HG03066 (cell line): Measurements from ENCODE around the gene PPA2.
A peak's percentile ranks its signal among the peaks of the same experiment; 100 is the strongest.
"Not testable (repeated sequence)": the region's sequence is repeated elsewhere in the genome, so short reads cannot be mapped to it uniquely, and the experiment has no call there.

Experiments used
- ATAC-seq: cut with Tn5 transposase; IDR thresholded peaks from one replicate; pipeline ENCODE4 v1.9.1; 2021; ENCODE audit warnings: low read depth; ENCODE audit not compliant: unreplicated experiment

The PPA2 gene

DNA sequence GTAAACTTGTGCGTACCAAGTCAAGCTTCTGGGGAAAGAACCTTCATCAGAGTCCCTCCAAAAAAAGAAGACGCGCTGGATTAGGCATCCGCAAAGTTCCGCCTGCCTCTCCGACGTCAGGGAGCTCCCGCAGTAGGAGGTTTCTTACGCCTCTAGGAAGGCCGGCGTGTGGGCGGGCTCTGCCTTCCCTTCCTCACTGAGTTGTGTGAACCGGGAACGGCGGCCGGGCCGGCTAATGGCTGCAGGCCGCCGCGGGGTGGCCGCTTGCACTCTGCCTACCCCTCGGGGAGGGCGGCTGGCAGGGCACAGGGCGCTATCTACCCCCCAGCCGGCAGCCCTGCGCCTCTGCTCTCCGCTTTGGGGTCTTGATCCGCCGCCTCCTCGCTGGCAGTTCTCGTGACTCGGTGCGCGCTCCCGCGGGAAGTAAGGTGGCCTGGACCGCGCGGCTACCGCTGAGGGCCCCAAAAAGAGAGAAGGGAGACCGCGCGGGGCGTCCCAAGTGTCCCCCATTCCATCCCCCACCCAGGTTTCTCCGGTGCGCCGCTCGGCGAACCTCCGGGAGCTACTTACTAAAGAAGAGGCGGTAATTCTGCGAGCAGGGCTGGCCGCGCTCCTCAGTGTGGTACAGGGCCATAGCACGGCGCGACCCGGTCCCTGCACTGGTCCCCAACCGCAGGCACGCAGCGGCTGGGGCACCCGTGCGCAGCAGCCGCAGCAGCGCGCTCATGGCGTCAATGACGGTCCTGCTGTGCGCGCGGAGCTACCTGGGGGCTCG, at the start of gene PPA2:
Gene PPA2 (minus strand): TSS at position 739 of the 775 bp plus-strand sequence. CDS start 12 bp downstream, at position 727.
- peak; percentile 76 for ATAC-seq

DNA sequence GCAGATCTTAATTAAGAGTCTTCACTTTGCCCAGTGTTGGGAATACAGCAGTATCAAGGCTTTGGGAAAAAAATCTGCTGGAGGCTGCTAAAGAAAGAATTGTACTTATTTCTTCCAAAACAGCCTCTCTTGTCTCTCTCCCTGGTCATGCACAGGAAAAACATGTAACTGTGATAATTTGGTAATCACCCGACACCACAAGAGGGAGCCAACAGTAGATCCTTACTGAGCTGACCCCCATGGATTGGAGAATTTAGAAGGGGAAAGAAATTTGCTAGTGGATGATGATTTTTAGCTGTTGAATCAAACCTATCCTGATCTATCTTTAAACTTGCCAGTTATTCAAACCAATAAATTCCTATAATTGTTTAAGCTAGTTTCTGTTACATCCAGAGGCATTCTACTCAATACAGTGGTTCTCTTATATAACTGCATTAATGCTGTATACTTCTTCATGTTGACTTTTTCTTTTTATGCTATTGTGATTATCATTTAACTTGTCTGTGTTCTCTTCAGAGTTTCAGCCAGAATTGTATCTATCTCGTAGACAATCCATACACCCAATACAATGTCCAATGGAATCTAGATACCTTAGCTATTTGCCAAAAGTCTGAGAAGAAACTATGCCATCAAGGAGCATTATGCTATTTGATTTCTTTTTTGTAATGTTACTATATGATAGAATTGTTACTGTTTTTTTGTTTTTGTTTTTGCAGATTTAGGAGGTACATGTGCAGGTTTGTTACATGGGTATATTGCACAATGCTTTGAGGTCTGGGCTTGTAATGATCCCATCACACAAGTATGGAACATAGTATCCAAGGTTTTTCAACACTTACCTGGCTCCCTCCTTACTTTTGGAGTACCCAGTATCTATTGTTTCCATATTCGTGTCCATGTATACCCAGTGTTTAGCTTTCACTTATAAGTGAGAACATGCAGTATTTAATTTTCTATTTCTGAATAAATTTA, 47.2 kb upstream of the PPA2 start:
- peak; percentile 84 for ATAC-seq

DNA sequence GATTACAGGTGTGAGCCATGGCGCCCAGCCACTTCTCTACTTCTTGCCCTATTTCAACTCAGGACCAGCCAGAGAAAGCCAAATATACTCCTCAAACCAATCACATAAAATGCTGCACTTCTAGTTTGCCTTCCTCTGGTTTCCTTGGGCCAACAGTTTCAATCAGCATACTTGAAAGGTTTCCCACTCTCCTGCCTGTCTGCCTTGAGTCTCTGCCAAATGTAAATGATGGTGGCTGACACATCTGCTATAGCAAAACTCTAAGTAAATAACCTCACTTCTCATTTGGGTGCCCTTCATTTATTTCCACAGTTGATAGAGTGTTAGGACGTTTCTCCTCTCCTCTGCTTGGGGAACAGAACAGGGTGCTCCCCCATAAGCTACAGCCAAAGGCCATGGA, 36.4 kb upstream of the PPA2 start:
- ATAC-seq = no peak

- no peak for ATAC-seq
Observed at GRCh38 chr4:105509714-105510113, 35.9 kb upstream of the PPA2 start.

GRCh38 chr4:105509291-105509690, 35.4 kb upstream of the PPA2 start:
- peak; percentile 95 for ATAC-seq

DNA sequence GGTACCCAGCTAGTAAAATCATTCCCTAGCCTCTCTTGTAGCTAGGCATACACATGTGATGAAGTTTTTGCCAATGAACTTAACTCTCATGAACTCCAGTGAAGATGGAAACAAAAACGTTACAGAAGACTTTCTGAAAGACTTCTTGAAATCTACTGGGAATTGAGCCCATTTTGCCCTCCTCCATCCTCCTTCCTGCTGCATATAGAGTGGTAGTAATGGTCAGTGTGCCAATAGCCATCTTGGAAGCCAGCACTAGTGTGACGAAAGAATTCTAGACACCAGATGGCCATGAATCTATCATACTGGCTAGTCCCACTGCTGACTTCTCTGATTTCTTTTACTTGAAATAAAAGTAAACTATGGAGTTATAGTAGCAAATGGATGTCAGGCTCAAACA, 30.9 kb upstream of the PPA2 start:
- no peak for ATAC-seq

DNA sequence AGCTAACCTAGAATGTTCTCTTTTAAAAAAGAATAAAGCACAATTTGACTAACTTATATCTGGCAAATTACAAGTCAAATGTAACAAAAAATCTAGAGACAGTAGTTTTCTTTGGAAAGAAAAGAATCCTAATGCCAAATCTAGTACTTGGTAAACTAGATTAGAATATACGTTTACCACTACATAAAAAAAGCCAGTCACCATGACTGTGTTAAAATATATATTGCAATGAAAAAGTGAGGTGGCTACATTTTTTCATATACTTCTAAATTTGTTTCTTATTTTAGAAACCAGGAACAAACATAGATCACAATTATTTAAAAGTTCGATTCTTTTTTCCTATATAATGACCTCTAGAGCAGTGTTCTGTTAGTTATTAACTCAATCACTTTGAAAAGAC, 29.6 kb upstream of the PPA2 start:
- no peak for ATAC-seq

DNA sequence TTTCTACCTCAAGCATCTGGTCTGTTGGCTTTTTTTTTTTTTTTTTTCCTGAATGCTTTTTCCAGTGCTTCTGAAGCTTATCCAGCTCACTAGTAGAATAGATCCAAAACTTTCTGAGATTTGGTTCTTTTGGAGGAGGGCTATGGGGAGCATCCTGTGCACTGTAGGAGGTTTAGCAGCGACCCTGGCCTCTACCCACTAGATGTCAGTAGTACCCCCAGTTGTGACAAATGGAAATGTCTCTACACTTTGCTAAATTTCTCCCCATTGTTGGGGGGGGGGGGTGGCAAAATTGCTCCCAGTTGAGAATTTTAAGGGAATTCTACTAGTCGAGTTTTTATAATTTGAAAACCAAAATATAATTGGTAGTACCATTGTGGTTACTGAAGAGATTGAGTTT, 23.0 kb upstream of the PPA2 start:
- ATAC-seq = no peak

GRCh38 chr4:105495667-105496066, 21.8 kb upstream of the PPA2 start:
- ATAC-seq = no peak

DNA sequence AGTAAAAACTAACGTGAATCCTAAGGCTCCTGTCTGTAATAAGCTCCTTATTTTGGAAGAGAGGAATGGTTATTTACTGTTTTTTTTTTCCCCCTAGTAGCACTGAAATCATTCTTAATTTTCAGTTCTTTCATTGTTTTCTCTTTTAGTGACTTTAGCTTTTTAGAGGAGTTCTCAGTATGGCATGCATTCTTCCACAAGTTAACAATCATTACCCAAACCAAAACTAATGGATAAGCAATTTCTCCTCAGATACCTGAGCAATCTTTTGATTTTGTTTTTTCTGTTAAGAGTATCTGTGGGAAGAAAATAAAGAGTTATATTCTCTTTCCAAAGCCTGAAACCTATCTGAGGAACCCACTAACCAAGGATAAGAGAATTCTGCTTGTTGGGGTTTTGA, 16.7 kb upstream of the PPA2 start:
- ATAC-seq = no peak

DNA sequence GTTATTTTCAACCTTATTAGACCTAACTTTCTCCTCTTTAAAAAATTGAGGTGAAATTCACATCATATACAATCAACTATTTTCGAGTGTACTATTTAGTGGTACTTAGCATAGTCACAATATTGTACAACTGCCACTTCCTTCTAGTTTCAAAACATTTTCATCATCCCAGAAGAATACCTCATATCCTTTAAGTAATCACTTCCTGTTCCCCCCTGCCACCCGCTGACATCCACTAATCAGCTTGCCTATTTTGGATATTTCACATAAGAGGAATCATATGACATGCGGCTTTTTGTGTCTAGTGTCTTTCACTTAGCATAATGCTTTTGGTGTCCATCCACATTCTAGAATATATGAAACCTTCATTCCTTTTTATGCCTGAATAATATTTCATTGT, 10.0 kb upstream of the PPA2 start:
- no peak for ATAC-seq

DNA sequence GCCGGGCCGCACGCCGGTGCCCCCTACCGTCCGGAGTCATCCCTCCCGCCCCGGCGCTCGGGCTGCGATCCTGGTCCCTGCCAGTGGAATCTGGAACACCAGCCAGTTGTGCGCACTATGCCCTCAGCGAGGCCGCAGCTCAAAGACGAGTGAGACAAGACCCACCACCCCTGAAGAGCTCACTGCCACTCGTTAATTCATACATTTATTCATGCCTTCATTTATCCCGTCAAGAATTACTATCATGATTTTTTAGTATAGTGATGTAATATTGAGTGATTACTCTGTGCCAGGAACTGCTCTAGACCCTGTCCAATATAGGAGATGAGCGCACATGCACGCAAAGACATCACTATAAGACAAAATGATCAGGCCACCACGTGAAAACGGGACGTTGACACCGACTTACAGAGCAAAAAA, 247 bp upstream of the PPA2 start:
- no peak for ATAC-seq

- no peak for ATAC-seq
Observed at GRCh38 chr4:105472871-105473323, 965 bp downstream of the PPA2 start.

DNA sequence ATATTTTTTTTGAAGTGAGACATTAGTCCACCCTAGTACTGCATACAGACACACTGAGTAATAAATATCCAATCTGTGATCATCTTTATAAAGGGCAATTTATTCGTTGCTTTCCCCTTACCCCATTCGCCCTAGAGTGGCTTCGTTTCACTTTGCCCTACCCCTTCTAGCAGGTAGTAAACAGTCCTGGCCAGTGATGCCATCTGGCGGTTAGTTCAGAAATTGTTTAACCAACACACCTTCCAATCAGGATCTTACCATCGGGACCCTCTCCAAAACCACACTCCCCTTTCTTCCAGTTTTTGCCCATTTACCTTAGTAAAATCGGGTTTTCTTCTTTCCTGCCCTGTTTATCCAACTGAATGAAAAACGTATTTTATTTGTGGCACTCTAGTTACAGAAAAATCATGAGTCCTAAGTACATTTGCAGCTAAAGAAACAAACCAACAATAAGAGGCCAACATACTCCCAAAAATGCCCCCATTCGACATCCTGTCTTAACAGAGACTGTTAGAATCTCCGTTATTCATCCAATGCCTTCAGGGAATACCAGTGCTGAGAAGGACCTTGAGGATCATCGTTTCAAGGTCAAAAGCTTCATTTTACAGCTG, 2.2 kb downstream of the PPA2 start:
- peak; percentile 41 for ATAC-seq

GRCh38 chr4:105470766-105471165, 3.1 kb downstream of the PPA2 start:
- no peak for ATAC-seq

DNA sequence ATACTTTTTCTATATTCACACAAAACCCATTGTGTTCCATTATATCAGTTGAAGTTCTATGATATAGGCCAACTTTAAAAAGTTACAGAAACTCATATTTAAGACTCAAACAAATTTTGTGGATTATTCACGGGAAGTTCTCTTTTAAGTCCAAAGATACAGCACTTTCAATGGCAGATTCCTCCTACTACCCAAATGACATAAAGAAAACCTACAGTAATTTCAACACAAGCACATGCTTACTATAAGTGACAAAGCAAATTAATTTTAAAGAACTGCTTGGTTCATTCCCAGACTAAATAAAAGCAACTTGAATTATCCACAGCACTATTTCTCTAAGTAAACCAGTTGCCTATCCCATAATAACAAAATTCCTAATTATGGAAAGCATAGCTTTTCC, 4.1 kb downstream of the PPA2 start:
- ATAC-seq = no peak

DNA sequence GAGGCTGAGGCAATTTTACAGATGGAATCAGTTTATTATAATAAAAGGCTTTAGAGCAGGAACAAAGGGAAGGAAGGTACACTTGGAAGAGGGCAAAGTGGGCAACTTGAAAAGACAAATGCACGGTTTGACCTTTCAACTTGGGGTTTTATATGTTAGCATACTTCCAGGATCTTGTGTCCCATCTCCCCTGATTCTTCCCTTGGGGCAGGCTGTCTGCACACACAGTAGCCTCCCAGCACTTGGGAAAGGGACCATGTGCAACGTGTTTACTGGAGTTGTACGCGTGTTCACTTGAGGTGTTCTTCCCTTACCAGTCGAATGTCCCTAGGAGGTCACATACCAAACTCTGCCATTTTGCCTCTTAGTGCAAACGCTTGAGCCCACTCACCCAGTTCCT, 7.3 kb downstream of the PPA2 start:
- ATAC-seq = no peak

DNA sequence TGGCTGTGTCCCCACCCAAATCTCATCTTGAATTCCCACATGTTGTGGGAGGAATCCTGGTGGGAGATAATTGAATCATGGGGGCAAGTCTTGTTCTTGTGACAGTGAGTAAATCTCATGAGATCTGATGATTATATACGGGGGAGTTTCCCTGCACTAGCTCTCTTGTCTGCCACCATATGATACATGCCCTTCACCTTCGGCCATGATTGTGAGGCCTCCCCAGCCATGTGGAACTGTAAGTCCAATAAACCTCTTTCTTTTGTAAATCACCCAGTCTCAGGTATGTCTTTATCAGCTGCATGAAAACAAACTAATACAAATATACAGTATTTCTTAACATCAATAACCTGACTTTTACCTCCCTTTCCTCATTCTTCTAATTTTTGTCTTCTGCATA, 9.3 kb downstream of the PPA2 start:
- not testable (repeated sequence) for ATAC-seq

GRCh38 chr4:105462576-105462975, 11.3 kb downstream of the PPA2 start:
- no peak for ATAC-seq

- ATAC-seq = no peak
Observed at GRCh38 chr4:105461621-105462382, 12.1 kb downstream of the PPA2 start.
